Left forelimb (tissue), 1 donor: ENCODE measurements around the gene FOXD4L6.
"Not testable (repeated sequence)": the region's sequence is repeated elsewhere in the genome, so short reads cannot be mapped to it uniquely, and the experiment has no call there.

Source experiments
- DNase-seq: peaks from one replicate; pipeline ENCODE4 v3.0.0-alpha.2; 2018; ENCODE audit warnings: low spot score

FOXD4L6 gene

GRCh38 chr9:41128581-41128980 is at the start of gene FOXD4L6:
Gene FOXD4L6 (minus strand): TSS chr9:41128681. CDS start chr9:41128383, 298 bp downstream.
- DNase-seq: not testable (repeated sequence)

GRCh38 chr9:41174994-41175393 is 46.5 kb upstream of the FOXD4L6 start:
- DNase-seq: not testable (repeated sequence)

GRCh38 chr9:41150116-41150515 is 21.6 kb upstream of the FOXD4L6 start:
- DNase-seq: not testable (repeated sequence)

- not testable (repeated sequence) for DNase-seq
These were observed 13.4 kb upstream of the FOXD4L6 start for GRCh38 chr9:41141878-41142277.

DNA sequence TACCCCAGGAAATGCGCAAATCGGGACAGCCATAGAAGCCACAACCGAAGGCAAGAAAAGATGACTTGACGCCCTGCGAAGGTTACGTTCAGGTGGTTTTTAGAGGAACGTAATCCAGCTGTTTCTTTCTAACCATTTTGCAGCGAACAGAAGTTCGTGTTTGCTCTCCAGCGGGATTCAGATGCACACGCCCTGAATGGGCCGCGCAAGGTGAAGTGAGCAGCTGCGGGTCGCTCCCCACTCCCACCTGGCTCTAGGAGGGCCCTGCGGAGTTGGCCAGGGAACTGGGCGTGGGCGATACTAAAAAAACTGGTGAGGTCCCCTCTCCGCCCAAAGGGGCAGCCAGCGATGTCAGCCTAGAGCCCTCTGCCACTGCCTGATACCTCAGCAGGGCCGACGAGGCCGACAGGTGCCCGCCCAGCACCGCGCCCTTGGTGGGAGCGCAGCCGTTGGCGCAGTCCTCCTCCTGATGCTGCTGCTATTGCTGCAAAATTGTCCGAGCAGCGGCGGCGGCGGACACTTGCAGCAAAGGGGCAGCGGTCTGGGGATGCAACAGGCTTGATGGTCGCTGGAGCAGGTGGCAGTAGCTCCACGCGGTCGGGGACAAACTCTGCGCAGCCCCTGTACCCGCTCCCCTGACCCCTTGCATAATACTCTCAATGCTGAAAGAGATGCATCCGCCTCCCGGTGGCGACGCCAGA is 1.6 kb downstream of the FOXD4L6 start:
- DNase-seq: not testable (repeated sequence)

- DNase-seq: not testable (repeated sequence)
These were observed 2.5 kb downstream of the FOXD4L6 start for GRCh38 chr9:41125936-41126335.

DNA sequence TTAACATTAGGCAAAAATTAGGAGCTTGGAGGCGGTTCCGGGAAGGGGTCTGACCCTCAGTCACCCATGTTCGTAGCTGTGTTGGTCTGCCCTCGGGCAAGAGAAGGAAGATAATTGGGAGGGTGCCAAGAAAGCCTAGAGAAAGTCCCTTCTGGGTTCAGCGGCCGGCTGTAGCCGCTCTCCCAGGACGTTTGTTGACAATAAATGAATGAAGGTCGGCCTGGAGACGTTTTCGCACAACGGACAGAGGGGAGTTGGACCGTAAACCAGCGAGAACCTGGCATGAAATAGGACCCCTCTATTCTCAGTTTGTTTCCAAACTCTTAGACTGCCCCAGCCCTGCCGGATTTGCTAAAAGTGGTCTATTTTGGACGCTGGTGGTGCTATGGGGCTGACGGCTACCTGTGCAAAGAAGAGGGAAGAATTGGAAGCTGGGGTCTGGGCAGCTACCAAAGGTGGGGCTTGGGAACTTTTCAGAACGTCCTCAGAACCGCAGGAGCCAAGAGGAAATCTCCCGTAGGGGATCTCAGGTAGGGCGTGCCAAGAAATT is 3.3 kb downstream of the FOXD4L6 start:
- not testable (repeated sequence) for DNase-seq

- not testable (repeated sequence) for DNase-seq
These were observed 4.0 kb downstream of the FOXD4L6 start for GRCh38 chr9:41124250-41125108.

- DNase-seq: not testable (repeated sequence)
These were observed 4.7 kb downstream of the FOXD4L6 start for GRCh38 chr9:41123812-41124211.

GRCh38 chr9:41123396-41123795 is 5.1 kb downstream of the FOXD4L6 start:
- not testable (repeated sequence) for DNase-seq

DNA sequence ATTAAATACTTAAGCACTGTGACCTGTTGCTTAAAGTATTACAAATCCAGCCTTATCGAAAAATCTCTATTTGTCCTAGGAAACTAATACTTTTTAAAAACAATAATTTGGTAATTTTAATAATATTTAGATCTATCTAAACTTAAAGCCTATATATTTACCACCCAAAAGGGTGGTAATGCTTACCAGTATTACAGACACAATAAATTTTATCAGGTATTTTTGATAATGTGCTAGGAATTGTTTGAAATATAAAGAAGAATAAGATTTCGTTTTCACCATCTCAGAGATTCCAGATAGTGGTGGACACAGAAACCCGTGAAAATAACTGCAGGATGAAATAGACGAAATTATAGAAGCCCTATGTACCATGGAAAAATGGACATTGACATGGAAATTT is 7.8 kb downstream of the FOXD4L6 start:
- not testable (repeated sequence) for DNase-seq

DNA sequence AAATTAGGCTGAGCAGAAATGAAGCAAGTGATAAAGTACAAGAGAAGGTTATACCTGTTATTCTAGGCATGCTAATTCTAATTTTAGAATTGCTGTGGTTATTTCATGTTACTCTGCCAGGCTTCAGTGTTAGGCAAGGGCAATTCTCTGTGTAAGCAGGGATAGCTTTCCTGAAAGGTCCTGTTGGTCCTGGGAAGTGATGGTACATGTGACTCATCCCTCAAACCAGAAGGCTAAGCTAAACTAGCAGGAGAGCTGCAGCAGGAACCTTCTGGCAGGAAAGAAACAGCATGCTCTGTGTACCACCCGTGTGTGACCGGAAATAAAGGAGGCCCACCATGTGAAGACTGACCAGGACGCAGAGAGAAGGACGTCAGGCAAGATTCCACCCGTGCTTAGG is 8.8 kb downstream of the FOXD4L6 start:
- DNase-seq: not testable (repeated sequence)

DNA sequence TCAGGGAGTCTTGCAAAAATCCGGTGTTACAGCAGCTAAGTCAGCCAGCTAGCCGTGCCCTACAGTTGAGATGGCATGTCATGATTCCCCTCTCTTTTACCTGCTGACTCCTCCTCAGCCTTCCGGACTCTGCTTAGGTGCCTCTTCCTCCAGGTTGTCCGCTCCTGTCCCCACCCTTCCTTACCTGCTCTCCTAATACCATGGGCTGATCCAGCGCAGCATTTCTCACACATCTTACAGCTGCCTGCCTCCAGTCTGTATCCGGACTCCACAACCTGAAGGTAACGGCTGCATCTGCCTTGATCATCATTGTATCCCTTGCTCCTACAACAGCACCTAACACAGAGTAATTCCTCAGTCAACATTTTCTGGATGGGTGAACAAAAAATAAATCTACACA is 9.2 kb downstream of the FOXD4L6 start:
- DNase-seq: not testable (repeated sequence)

GRCh38 chr9:41113348-41113747 is 15.1 kb downstream of the FOXD4L6 start:
- DNase-seq: not testable (repeated sequence)

DNA sequence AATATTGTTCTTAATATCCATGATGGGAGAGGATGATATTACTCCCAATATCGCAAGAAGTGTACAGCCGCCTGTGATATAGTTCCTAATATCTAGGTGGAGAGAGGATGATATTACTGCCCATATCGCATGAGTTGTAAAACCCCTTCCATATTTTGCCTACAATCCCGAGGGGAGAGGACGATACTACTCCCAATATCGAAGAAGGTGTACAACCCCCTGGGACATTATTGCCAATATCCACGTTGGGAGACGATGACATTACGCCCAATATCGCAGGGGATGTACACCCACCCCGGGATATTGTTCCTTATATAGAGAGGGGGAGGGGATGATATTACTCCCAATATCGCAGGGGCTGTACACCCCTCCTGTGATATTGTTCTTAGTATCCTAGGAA is 17.1 kb downstream of the FOXD4L6 start:
- not testable (repeated sequence) for DNase-seq

- DNase-seq: not testable (repeated sequence)
These were observed 17.6 kb downstream of the FOXD4L6 start for GRCh38 chr9:41110913-41111312.

- DNase-seq: not testable (repeated sequence)
These were observed 19.2 kb downstream of the FOXD4L6 start for GRCh38 chr9:41109253-41109652.

GRCh38 chr9:41108816-41109215 is 19.7 kb downstream of the FOXD4L6 start:
- not testable (repeated sequence) for DNase-seq

GRCh38 chr9:41106472-41107116 is 21.9 kb downstream of the FOXD4L6 start:
- DNase-seq: not testable (repeated sequence)

DNA sequence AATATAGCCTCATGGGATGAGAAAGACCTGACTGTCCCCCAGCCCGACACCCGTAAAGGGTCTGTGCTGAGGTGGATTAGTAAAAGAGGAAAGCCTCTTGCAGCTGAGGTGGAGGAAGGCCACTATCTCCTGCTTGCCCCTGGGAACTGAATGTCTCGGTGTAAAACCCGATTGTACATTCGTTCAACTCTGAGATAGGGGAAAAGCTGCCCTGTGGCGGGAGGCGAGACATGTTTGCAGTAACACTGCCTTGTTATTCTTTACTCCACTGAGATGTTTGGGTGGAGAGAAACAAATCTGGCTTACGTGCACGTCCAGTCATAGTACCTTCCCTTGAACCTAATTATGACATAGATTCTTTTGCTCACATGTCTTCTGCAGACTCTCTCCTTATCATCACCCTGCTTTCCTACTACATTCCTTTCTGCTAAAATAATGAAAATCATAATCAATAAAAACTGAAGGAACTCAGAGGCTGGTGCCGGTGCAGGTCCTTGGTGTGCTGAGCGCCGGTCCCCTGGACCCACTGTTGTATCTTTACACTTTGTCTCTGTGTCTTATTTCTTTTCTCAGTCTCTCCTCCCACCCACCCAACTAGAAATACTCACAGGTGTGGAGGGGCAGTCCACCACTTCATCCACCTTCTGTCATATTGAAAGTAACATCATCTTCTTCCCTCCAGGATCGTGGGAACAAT is 22.8 kb downstream of the FOXD4L6 start:
- not testable (repeated sequence) for DNase-seq

DNA sequence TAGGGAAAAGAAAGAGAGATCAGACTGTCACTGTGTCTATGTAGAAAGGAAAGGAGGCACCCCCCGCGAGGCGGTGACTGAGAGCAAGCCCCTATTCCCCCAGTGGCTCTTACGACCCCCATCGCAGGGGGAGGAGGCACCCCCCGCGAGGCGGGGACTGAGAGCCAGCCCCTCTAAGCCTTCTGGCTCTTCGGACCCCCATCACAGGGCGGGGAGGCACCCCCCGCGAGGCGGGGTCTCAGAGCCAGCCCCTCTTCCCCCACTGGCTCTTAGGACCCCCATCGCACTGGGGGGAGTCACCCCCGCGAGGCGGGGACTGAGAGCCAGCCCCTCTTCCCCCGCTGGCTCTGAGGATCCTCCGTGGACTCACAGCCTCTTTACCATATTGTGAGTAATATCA is 23.9 kb downstream of the FOXD4L6 start:
- DNase-seq: not testable (repeated sequence)
